K562 (cell line): ENCODE measurements around the gene ENDOD1. TPM values are rescaled to one million over a fixed set of nuclear protein-coding genes. Genes with fewer than 3 reads are reported as not detected.
A peak's percentile ranks its signal among the peaks of the same experiment; 100 is the strongest.

ENCODE experiments used
- CCAR2 ChIP-seq: fragments of 200-400 bp; formaldehyde crosslinking; IDR thresholded peaks from 2 replicates; pipeline ENCODE4 v1.6.1; 2017; ENCODE audit warnings: mild to moderate bottlenecking, low read depth, low read length
- FIP1L1 ChIP-seq: fragments of 200-400 bp; formaldehyde crosslinking; IDR thresholded peaks from 2 replicates; pipeline ENCODE4 v1.6.1; 2018; ENCODE audit warnings: mild to moderate bottlenecking, low read depth, low read length; ENCODE audit not compliant: poor library complexity, severe bottlenecking
- MAFG ChIP-seq: fragments of 450-650 bp; conservative IDR thresholded peaks from 2 replicates; pipeline ENCODE4 v1.6.1; 2016; ENCODE audit warnings: missing genetic modification characterization, missing compliant biosample characterization
- PURB ChIP-seq: sonication (generic); formaldehyde crosslinking; IDR thresholded peaks from 2 replicates; pipeline ENCODE4 v1.9.0; 2021; ENCODE audit warnings: low read depth, mild to moderate bottlenecking, missing genetic modification reagents
- RBBP5 ChIP-seq: fragments of 200-600 bp; sonication (generic); IDR thresholded peaks from 2 replicates; pipeline ENCODE4 v1.6.1; 2012; ENCODE audit warnings: borderline replicate concordance, mild to moderate bottlenecking, low read length, control low read depth, inconsistent platforms; ENCODE audit not compliant: insufficient read depth, poor library complexity, severe bottlenecking
- THRAP3 ChIP-seq: fragments of 450-650 bp; IDR thresholded peaks from 2 replicates; pipeline ENCODE4 v1.6.1; 2016; ENCODE audit warnings: mild to moderate bottlenecking, inconsistent platforms, borderline replicate concordance
- XRCC5 ChIP-seq: fragments of 200-400 bp; formaldehyde crosslinking; IDR thresholded peaks from 2 replicates; pipeline ENCODE4 v1.6.1; 2017; ENCODE audit warnings: low read depth, mild to moderate bottlenecking, low read length
- polyA plus RNA-seq, 8 experiments: library from polyadenylated mRNA; depleted of rRNA in 4 of 8; stranded (reverse) in 5 of 8; unstranded in 3 of 8; fragments of >200 nt; fragmentation: Nextera tagmentation in 2 of 8; fragmentation: Illumina TruSeq in 1 of 8; extraction: Ambion mirVana in 2 of 8; extraction: Trizol in 1 of 8; gene quantifications; 2 replicates each; pipeline versions ENCODE4 v1.2.1 to v1.2.3, GENCODE V29; 2011 to 2014; ENCODE audit warnings: inconsistent platforms in 1 of 8, missing spikeins in 1 of 8
- total RNA-seq, 7 experiments: library from RNA; depleted of rRNA in 6 of 7; stranded (reverse); fragments of >200 nt in 6 of 7; fragmentation: Illumina TruSeq in 2 of 7; extraction: Trizol in 2 of 7; gene quantifications; 2 replicates each; pipeline versions ENCODE4 v1.2.1 to v1.2.3, GENCODE V29; 2011 to 2021; ENCODE audit warnings: low replicate concordance in 1 of 7
- TF ChIP-seq, protein P1 (sequence below): fragments of 450-650 bp; IDR thresholded peaks from 2 replicates; pipeline ENCODE4 v1.7.0; 2016; ENCODE audit warnings: borderline replicate concordance
- TF ChIP-seq, protein P2 (sequence below): fragments of 450-650 bp; IDR thresholded peaks from 2 replicates; pipeline ENCODE4 v1.6.1; 2016; ENCODE audit warnings: missing biosample characterization, missing genetic modification characterization
- TF ChIP-seq, protein P3 (sequence below): sonication (generic); formaldehyde crosslinking; IDR thresholded peaks from 2 replicates; pipeline ENCODE4 v1.8.0; 2023; ENCODE audit warnings: mild to moderate bottlenecking, missing genetic modification reagents
- TF ChIP-seq, protein P4 (sequence below): IDR thresholded peaks from 3 replicates; pipeline ENCODE4 v1.6.1; 2011; ENCODE audit warnings: borderline replicate concordance, mild to moderate bottlenecking, moderate library complexity; ENCODE audit not compliant: insufficient read length; ENCODE audit errors: extremely low read depth

Gene ENDOD1
- total and polyA plus RNA-seq, 9 of the 15 experiments (the other 6 are each of a cell fraction or from before 2014, with no cell fraction given), result 4.2 to 11.8 (median 9.3) TPM

DNA sequence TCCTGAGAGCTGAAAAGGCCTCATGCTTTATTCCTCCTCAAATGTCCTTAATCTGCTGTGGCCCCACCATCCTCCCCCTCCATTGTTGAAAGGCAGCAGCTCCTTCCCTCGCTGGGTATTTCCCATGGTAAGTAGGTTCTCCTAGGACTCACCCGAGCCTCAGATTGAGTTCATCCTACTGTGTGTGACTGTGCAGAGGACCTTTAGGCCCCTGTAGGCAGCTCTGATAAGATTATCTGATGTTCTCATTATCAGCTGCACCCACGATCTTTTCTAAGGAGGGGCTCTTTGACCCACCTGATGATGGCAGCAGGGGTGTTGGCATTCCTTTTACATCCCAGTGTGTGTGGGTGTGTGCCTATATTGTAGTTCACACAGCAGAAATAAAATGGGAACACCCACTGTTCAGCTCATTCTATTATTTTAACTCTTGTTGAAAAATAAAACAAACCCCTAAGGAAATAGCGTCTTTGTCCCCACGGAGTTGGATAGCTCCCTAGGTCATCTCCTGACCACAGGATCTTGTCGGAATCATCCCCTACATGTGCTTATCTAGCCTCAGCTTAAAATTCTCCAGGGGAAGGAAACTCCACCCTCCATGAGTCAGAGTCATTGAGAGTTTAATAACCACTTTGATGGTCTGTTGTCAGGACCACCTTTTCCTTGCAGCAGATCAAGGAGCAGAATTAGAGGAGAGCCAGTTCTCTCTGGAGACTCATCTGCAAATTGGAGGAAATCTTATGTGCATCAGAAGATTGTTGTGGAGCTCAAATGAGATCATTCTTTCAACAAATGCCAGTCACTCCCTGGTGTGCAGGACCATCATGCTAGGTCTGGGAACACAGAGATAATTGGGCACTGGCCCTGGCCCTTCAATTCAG lies 19.3 kb downstream of the ENDOD1 start (continued):
- TF ChIP-seq, protein P1, sequence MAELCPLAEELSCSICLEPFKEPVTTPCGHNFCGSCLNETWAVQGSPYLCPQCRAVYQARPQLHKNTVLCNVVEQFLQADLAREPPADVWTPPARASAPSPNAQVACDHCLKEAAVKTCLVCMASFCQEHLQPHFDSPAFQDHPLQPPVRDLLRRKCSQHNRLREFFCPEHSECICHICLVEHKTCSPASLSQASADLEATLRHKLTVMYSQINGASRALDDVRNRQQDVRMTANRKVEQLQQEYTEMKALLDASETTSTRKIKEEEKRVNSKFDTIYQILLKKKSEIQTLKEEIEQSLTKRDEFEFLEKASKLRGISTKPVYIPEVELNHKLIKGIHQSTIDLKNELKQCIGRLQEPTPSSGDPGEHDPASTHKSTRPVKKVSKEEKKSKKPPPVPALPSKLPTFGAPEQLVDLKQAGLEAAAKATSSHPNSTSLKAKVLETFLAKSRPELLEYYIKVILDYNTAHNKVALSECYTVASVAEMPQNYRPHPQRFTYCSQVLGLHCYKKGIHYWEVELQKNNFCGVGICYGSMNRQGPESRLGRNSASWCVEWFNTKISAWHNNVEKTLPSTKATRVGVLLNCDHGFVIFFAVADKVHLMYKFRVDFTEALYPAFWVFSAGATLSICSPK, result no peak
- TF ChIP-seq MAFG (tag) (peak; percentile 25; the same call in 1 of the 2 replicates), CCAR2 (no peak), PURB (CRISPR knock-in tag) (no peak), RBBP5 (no peak), THRAP3 (no peak), XRCC5 (no peak), FIP1L1 (no peak)
- TF ChIP-seq, protein P2, sequence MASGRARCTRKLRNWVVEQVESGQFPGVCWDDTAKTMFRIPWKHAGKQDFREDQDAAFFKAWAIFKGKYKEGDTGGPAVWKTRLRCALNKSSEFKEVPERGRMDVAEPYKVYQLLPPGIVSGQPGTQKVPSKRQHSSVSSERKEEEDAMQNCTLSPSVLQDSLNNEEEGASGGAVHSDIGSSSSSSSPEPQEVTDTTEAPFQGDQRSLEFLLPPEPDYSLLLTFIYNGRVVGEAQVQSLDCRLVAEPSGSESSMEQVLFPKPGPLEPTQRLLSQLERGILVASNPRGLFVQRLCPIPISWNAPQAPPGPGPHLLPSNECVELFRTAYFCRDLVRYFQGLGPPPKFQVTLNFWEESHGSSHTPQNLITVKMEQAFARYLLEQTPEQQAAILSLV (tag), result no peak
- TF ChIP-seq, protein P3, sequence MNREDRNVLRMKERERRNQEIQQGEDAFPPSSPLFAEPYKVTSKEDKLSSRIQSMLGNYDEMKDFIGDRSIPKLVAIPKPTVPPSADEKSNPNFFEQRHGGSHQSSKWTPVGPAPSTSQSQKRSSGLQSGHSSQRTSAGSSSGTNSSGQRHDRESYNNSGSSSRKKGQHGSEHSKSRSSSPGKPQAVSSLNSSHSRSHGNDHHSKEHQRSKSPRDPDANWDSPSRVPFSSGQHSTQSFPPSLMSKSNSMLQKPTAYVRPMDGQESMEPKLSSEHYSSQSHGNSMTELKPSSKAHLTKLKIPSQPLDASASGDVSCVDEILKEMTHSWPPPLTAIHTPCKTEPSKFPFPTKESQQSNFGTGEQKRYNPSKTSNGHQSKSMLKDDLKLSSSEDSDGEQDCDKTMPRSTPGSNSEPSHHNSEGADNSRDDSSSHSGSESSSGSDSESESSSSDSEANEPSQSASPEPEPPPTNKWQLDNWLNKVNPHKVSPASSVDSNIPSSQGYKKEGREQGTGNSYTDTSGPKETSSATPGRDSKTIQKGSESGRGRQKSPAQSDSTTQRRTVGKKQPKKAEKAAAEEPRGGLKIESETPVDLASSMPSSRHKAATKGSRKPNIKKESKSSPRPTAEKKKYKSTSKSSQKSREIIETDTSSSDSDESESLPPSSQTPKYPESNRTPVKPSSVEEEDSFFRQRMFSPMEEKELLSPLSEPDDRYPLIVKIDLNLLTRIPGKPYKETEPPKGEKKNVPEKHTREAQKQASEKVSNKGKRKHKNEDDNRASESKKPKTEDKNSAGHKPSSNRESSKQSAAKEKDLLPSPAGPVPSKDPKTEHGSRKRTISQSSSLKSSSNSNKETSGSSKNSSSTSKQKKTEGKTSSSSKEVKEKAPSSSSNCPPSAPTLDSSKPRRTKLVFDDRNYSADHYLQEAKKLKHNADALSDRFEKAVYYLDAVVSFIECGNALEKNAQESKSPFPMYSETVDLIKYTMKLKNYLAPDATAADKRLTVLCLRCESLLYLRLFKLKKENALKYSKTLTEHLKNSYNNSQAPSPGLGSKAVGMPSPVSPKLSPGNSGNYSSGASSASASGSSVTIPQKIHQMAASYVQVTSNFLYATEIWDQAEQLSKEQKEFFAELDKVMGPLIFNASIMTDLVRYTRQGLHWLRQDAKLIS, result no peak
- TF ChIP-seq, protein P4, sequence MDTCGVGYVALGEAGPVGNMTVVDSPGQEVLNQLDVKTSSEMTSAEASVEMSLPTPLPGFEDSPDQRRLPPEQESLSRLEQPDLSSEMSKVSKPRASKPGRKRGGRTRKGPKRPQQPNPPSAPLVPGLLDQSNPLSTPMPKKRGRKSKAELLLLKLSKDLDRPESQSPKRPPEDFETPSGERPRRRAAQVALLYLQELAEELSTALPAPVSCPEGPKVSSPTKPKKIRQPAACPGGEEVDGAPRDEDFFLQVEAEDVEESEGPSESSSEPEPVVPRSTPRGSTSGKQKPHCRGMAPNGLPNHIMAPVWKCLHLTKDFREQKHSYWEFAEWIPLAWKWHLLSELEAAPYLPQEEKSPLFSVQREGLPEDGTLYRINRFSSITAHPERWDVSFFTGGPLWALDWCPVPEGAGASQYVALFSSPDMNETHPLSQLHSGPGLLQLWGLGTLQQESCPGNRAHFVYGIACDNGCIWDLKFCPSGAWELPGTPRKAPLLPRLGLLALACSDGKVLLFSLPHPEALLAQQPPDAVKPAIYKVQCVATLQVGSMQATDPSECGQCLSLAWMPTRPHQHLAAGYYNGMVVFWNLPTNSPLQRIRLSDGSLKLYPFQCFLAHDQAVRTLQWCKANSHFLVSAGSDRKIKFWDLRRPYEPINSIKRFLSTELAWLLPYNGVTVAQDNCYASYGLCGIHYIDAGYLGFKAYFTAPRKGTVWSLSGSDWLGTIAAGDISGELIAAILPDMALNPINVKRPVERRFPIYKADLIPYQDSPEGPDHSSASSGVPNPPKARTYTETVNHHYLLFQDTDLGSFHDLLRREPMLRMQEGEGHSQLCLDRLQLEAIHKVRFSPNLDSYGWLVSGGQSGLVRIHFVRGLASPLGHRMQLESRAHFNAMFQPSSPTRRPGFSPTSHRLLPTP, result no peak
